Kidney (tissue), 14 donors: ENCODE measurements around the gene THBD. TPM values are rescaled to one million over a fixed set of nuclear protein-coding genes. Genes with fewer than 3 reads are reported as not detected.
A peak's percentile ranks its signal among the peaks of the same experiment; 100 is the strongest.

Experiments used
- DNase-seq, 5 donors: peaks; one replicate each; pipeline ENCODE4 v3.0.0-alpha.2; 2013 to 2020
- FAIRE-seq: peaks from 2 replicates; lab custom pipeline; 2012; peaks lifted over from hg19 to GRCh38; lab: Jason Lieb, UNC
- H3K27ac ChIP-seq, 2 donors: one replicate each; pipeline ENCODE4 v1.7.0; 2013; ENCODE audit warnings: low read depth in 2 of 2, low read length in 2 of 2, inconsistent platforms in 1 of 2
- H3K27me3 ChIP-seq: one replicate; pipeline ENCODE4 v1.7.1; 2013; ENCODE audit warnings: low read length, inconsistent platforms; ENCODE audit not compliant: control insufficient read depth, insufficient read depth
- H3K36me3 ChIP-seq, 3 donors: one replicate each; pipeline versions ENCODE4 v1.7.0 to v1.7.1; 2013; ENCODE audit warnings: low read length in 3 of 3, control low read depth in 1 of 3, inconsistent platforms in 1 of 3; ENCODE audit not compliant: insufficient read depth in 3 of 3, control insufficient read depth in 2 of 3
- H3K4me1 ChIP-seq, 3 donors: one replicate each; pipeline versions ENCODE4 v1.7.0 to v1.7.1; 2013; ENCODE audit warnings: low read length in 3 of 3, inconsistent platforms in 1 of 3, low read depth in 1 of 3; ENCODE audit not compliant: control insufficient read depth in 2 of 3, insufficient read depth in 2 of 3
- H3K4me3 ChIP-seq, 3 donors: one replicate each; pipeline versions ENCODE4 v1.7.0 to v1.8.1; 2013; ENCODE audit warnings: low read length in 3 of 3, control low read depth in 1 of 3, inconsistent platforms in 1 of 3
- H3K9ac ChIP-seq, 3 donors: one replicate each; pipeline versions ENCODE4 v1.7.0 to v1.7.1; 2013; ENCODE audit warnings: low read length in 3 of 3, control low read depth in 1 of 3, inconsistent platforms in 1 of 3
- H3K9me3 ChIP-seq, 3 donors: one replicate each; pipeline versions ENCODE4 v1.7.0 to v1.7.1; 2013; ENCODE audit warnings: low read length in 3 of 3, control low read depth in 1 of 3, inconsistent platforms in 1 of 3; ENCODE audit not compliant: control insufficient read depth in 2 of 3, insufficient read depth in 1 of 3
- intact Hi-C: fragments of 100-400 bp; cut with DNase I; formaldehyde crosslinking; loops from one replicate; pipeline ENCODE4 v1.11.1; 2022
- polyA plus RNA-seq: library from polyadenylated mRNA; stranded (reverse); fragments of 350-450 nt; fragmentation: Illumina TruSeq; extraction: RNeasy Lipid Tissue Mini Kit (QIAGEN cat#74804); gene quantifications from one replicate; pipeline ENCODE4 v1.2.3, GENCODE V29; 2014; ENCODE audit warnings: low read depth, low replicate concordance; ENCODE audit not compliant: insufficient read depth
- total RNA-seq: library from RNA; stranded (reverse); fragmentation: NEBNext Ultra II Directional; extraction: Animal tissue kit (Norgen Biotek cat#: 25700); gene quantifications from one replicate; pipeline ENCODE4 v1.2.1, GENCODE V29; 2021
- TF ChIP-seq, protein P1 (sequence below): IDR thresholded peaks from 3 replicates; pipeline ENCODE4 v1.5.1; 2012; ENCODE audit warnings: mild to moderate bottlenecking, moderate library complexity, borderline replicate concordance; ENCODE audit not compliant: insufficient read depth; ENCODE audit errors: extremely low read depth
- donor health status: control.
- donor health status: control.
- donor health status: control.
- donor health status: control.
- donor health status: control.
- donor health status: DM: yes; HTN: yes; CAD: no.
- donor health status: Normal renal cell carcinoma (clear cell type).

The THBD gene
- total and polyA plus RNA-seq, 2 donors from 2014 or later: 9.7 to 48.1 TPM

DNA sequence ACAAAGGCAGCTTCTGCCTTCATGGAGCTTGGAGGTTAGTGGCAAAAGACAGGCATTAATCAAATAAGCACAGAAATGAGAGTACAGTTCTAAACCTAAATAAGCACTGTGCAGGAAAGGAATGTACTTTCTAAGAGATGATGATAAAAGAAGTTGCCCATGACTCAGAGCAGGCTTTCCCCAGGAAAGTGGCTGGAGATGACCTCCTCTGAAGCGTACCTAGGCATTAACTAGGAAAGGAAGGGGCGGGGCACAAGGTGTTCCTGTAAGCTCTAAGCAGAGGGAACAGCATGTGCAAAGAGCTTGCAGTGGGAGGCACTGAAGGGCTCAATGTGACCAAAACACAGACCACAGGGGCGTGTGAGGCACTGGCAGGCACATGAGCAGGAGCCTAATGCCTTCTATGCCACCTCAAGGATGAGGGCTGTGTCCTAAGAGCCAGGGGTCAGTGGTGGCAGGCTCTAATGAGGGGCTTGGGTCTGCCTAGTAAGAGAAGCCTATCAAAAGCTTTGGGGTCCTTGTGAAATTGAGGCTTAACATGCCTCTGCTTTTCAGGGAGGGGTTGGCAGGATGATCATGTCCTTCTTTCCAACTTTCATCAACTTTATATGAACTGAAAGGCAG, 9.5 kb downstream of the THBD start:
- Histone ChIP-seq H3K4me1 (no peaks in the 10 kb centered on the region), H3K27me3 (peaks cover 2% of the 10 kb centered on the region), H3K36me3 (no peaks in the 10 kb centered on the region), H3K4me3 (no peak overlapping the region), H3K27ac (no peak overlapping the region), H3K9ac (no peak overlapping the region), H3K9me3 (no peaks in the 10 kb centered on the region)
- FAIRE-seq (no peak), DNase-seq (no peak)
- TF ChIP-seq, protein P1, sequence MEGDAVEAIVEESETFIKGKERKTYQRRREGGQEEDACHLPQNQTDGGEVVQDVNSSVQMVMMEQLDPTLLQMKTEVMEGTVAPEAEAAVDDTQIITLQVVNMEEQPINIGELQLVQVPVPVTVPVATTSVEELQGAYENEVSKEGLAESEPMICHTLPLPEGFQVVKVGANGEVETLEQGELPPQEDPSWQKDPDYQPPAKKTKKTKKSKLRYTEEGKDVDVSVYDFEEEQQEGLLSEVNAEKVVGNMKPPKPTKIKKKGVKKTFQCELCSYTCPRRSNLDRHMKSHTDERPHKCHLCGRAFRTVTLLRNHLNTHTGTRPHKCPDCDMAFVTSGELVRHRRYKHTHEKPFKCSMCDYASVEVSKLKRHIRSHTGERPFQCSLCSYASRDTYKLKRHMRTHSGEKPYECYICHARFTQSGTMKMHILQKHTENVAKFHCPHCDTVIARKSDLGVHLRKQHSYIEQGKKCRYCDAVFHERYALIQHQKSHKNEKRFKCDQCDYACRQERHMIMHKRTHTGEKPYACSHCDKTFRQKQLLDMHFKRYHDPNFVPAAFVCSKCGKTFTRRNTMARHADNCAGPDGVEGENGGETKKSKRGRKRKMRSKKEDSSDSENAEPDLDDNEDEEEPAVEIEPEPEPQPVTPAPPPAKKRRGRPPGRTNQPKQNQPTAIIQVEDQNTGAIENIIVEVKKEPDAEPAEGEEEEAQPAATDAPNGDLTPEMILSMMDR: no peak
- intact Hi-C loops: no loop called here

DNA sequence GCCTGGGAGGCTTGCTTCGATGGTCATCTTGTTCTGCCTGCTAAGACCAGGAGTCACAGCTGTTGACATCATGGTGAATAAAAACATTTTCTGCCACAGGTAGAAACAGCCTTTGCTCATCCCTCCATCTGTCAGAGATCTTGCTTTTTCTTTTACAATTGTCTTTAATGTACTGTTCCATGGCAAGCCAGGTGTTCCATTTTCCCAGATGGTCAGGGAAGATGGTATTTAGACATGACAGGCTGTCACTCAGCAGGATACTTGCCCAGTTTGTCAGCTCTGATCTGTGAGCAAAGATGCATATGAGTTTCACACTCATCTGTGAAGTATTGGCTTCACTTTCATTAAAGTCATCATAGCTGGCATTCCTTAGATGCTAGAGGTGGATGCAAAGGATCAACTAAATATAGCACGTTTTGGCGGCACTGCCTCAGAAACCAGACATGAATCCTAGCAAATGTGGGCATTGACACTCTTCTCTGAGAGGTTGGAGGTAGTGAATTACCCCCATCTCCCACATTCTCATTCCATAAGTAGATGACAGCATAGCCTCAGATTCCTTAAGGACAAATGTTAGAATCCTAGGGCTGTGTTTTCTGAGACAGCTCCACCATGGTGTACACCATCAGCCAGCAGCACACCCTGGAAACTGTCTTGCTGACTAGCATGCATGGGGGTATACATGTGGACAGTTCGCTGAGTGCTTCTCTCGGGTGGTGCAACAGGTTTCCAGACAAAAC, 10.2 kb downstream of the THBD start:
- Histone ChIP-seq H3K9me3 (no peaks in the 10 kb centered on the region), H3K9ac (no peak overlapping the region), H3K36me3 (no peaks in the 10 kb centered on the region), H3K4me1 (no peaks in the 10 kb centered on the region), H3K4me3 (no peak overlapping the region), H3K27ac (no peak overlapping the region), H3K27me3 (peaks cover 2% of the 10 kb centered on the region)
- DNase-seq (no peak), FAIRE-seq (no peak)
- TF ChIP-seq, protein P1: no peak
- intact Hi-C loops: no loop called here

DNA sequence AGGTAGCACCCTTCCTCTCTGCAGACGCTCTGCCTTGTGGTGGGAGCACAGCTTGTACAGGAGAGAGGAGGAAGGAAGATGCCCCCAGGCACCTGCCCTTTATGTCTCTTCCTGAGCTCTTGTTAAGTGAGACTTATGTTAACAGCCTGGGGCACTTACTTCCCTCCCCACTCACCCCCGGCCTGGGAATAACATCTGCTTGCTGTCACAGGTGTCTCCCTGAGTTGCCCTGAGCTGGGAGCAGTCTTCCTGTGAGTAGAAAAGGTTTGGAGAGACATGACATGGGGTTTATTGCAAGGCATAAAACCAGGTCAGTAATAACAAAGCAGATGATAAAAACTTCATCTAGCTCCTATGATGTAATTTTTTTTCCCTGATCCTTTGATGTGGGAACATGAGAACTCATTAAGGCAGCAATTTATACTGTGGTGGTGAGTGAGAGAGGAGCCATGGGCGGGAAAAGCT, 12.4 kb downstream of the THBD start:
- H3K9ac ChIP-seq: no peak overlapping the region

More for the DNA sequence above, 12.4 kb downstream of the THBD start:
- Histone ChIP-seq H3K36me3 (no peaks in the 10 kb centered on the region), H3K27me3 (peaks cover 2% of the 10 kb centered on the region), H3K9me3 (no peaks in the 10 kb centered on the region), H3K27ac (no peak overlapping the region), H3K4me1 (no peaks in the 10 kb centered on the region), H3K4me3 (no peak overlapping the region)
- FAIRE-seq: no peak
- intact Hi-C loops: no loop called here
- TF ChIP-seq, protein P1: no peak
- peak in 4 of 5 donors; percentile 64 to 81 (median 80) for DNase-seq
